Endothelial cell of umbilical vein (primary cell): ENCODE data around the gene DMBX1. TPM values are rescaled to one million over a fixed set of nuclear protein-coding genes. Genes with fewer than 3 reads are reported as not detected.

Experiments used
- BruUV-seq: library from RNA; stranded (reverse); fragments of 400-500 nt; replicated peaks from 2 replicates; lab custom pipeline; 2021; lab: Mats Ljungman, UMichigan
- CTCF ChIA-PET: fragments of 300-600, 350-600 bp; sonication (Branson Sonifier 250); formaldehyde crosslinking; loops from one replicate; lab custom pipeline; 2021; ENCODE audit warnings: antibody characterized with exemption, inconsistent platforms; lab: Charles Lee
- POLR2A ChIA-PET: fragments of 300-600, 350-600 bp; sonication (Branson Sonifier 250); formaldehyde crosslinking; loops from one replicate; lab custom pipeline; 2021; ENCODE audit warnings: antibody characterized with exemption, inconsistent platforms; lab: Charles Lee
- DNase-seq: peaks from one replicate; pipeline ENCODE4 v3.0.0-alpha.2; 2011; ENCODE audit warnings: low read depth, low spot score
- FAIRE-seq: peaks from 2 replicates; lab custom pipeline; 2011; peaks lifted over from hg19 to GRCh38; lab: Jason Lieb, UNC
- H2AFZ ChIP-seq: 2 replicates; pipeline ENCODE4 v1.6.0; 2012; ENCODE audit warnings: low read depth, low read length, control low read depth, inconsistent platforms
- H3K27ac ChIP-seq: 2 replicates; pipeline ENCODE4 v1.5.1; 2011; ENCODE audit warnings: low read depth, mild to moderate bottlenecking, control low read depth, low read length, moderate library complexity; ENCODE audit not compliant: insufficient read depth
- H3K27me3 ChIP-seq, 2 experiments: 2 replicates each; pipeline versions ENCODE4 v1.6.0 to v1.6.1; 2011; ENCODE audit warnings: low read length in 2 of 2, mixed read lengths in 1 of 2; ENCODE audit not compliant: control insufficient read depth in 2 of 2, insufficient read depth in 2 of 2
- H3K36me3 ChIP-seq, 2 experiments: 2 replicates in 1 of 2; 3 replicates in 1 of 2; pipeline ENCODE4 v1.5.1; 2011; ENCODE audit warnings: low read length in 2 of 2, mild to moderate bottlenecking in 1 of 2, moderate library complexity in 1 of 2; ENCODE audit not compliant: control insufficient read depth in 2 of 2, insufficient read depth in 2 of 2; ENCODE audit errors: extremely low read depth in 1 of 2
- H3K4me1 ChIP-seq: 3 replicates; pipeline ENCODE4 v1.5.1; 2011; ENCODE audit warnings: mild to moderate bottlenecking, low read length; ENCODE audit not compliant: control insufficient read depth, insufficient read depth; ENCODE audit errors: extremely low read depth
- H3K4me2 ChIP-seq: 2 replicates; pipeline ENCODE4 v1.6.1; 2011; ENCODE audit warnings: low read length, control low read depth, mixed read lengths; ENCODE audit not compliant: insufficient read depth
- H3K4me3 ChIP-seq, 3 experiments: fragments of 200-600 bp in 1 of 3; sonication (generic), shearing (Covaris generic) in 1 of 3; replicated peaks in 1 of 3; 2 replicates each; pipeline ENCODE4 v1.5.1; 2011 to 2016; ENCODE audit warnings: control low read depth in 3 of 3, low read length in 3 of 3, mild to moderate bottlenecking in 2 of 3, inconsistent platforms in 1 of 3, low read depth in 1 of 3, moderate library complexity in 1 of 3; ENCODE audit not compliant: insufficient read depth in 1 of 3
- H3K79me2 ChIP-seq: 2 replicates; pipeline ENCODE4 v1.6.0; 2012; ENCODE audit warnings: low read length, inconsistent platforms; ENCODE audit not compliant: control insufficient read depth, insufficient read depth
- H3K9ac ChIP-seq: replicated peaks from 2 replicates; pipeline ENCODE3; 2011; ENCODE audit warnings: low read length, control low read depth; ENCODE audit not compliant: insufficient read depth; ENCODE audit errors: extremely low read depth
- H3K9me1 ChIP-seq: replicated peaks from 3 replicates; pipeline ENCODE4 v1.6.0; 2011; ENCODE audit warnings: mild to moderate bottlenecking, low read length; ENCODE audit not compliant: control insufficient read depth, insufficient read depth; ENCODE audit errors: extremely low read depth
- H3K9me3 ChIP-seq: replicated peaks from 2 replicates; pipeline ENCODE4 v1.5.1; 2012; ENCODE audit warnings: low read length, inconsistent platforms; ENCODE audit not compliant: control insufficient read depth, insufficient read depth
- H4K20me1 ChIP-seq: replicated peaks from 2 replicates; pipeline ENCODE3; 2011; ENCODE audit warnings: mild to moderate bottlenecking, low read length; ENCODE audit not compliant: control insufficient read depth, insufficient read depth; ENCODE audit errors: extremely low read depth
- EZH2 ChIP-seq: IDR thresholded peaks from 2 replicates; pipeline ENCODE4 v1.6.1; 2012; ENCODE audit warnings: borderline replicate concordance, low read depth, mild to moderate bottlenecking, moderate library complexity, low read length, inconsistent platforms; ENCODE audit not compliant: severe bottlenecking
- FOS ChIP-seq: IDR thresholded peaks from 2 replicates; pipeline ENCODE4 v1.6.1; 2011; ENCODE audit warnings: mild to moderate bottlenecking, low read length, moderate library complexity, borderline replicate concordance; ENCODE audit not compliant: insufficient read depth
- GATA2 ChIP-seq: IDR thresholded peaks from 2 replicates; pipeline ENCODE4 v1.7.0; 2011; ENCODE audit warnings: low read depth, mild to moderate bottlenecking, moderate library complexity, mixed read lengths, low read length; ENCODE audit not compliant: insufficient read length, insufficient read depth
- JUN ChIP-seq: IDR thresholded peaks from 2 replicates; pipeline ENCODE4 v1.6.1; 2011; ENCODE audit warnings: borderline replicate concordance, low read depth; ENCODE audit not compliant: insufficient read length, insufficient read depth
- MYC ChIP-seq: IDR thresholded peaks from one replicate; pipeline ENCODE4 v1.6.1; 2011; ENCODE audit warnings: mild to moderate bottlenecking, low read depth, low read length
- POLR2A ChIP-seq: IDR thresholded peaks from 2 replicates; pipeline ENCODE4 v1.6.1; 2012; ENCODE audit warnings: low read depth, mild to moderate bottlenecking, control low read depth, low read length
- POLR2AphosphoS5 ChIP-seq: IDR thresholded peaks from 2 replicates; pipeline ENCODE4 v1.6.1; 2012; ENCODE audit warnings: low read depth, mild to moderate bottlenecking, control low read depth, low read length, moderate library complexity; ENCODE audit not compliant: insufficient read depth
- dilution Hi-C: fragments of 300-500 bp; cut with MboI; formaldehyde crosslinking; loops from one replicate; pipeline ENCODE4 v1.15.0; 2019; ENCODE audit warnings: low sequenced_read_pairs; ENCODE audit not compliant: extremely low pct_ligation_motif_present
- intact Hi-C: fragments of 100-400 bp; cut with micrococcal nuclease; formaldehyde crosslinking; loops from one replicate; pipeline ENCODE4 v1.10.0; 2022
- polyA plus RNA-seq, 4 experiments: library from polyadenylated mRNA; depleted of rRNA in 3 of 4; stranded (reverse) in 3 of 4; unstranded in 1 of 4; fragments of >200 nt; gene quantifications; 2 replicates each; pipeline versions ENCODE4 v1.2.1 to v1.2.3, GENCODE V29; 2011 to 2012; ENCODE audit warnings: missing spikeins in 1 of 4
- total RNA-seq: library from RNA; stranded (reverse); gene quantifications from 2 replicates; pipeline ENCODE4 v1.2.3, GENCODE V29; 2021
- TF ChIP-seq, protein P1 (sequence below), 2 donors: IDR thresholded peaks; 1 replicate in 1 of 2; 2 replicates in 1 of 2; pipeline ENCODE4 v1.5.1; 2011; ENCODE audit warnings: low read length in 2 of 2, mild to moderate bottlenecking in 2 of 2, moderate library complexity in 2 of 2, control low read depth in 1 of 2, inconsistent platforms in 1 of 2, low read depth in 1 of 2; ENCODE audit not compliant: insufficient read depth in 1 of 2; ENCODE audit errors: extremely low read depth in 1 of 2
- TF ChIP-seq, protein P2 (sequence below): IDR thresholded peaks from 2 replicates; pipeline ENCODE4 v1.6.1; 2011; ENCODE audit not compliant: insufficient read depth, insufficient read length

DMBX1 gene
- total and polyA plus RNA-seq, 2 donors (not counting 3 experiments of a cell fraction or from before 2014, with no cell fraction given) = not detected

DNA sequence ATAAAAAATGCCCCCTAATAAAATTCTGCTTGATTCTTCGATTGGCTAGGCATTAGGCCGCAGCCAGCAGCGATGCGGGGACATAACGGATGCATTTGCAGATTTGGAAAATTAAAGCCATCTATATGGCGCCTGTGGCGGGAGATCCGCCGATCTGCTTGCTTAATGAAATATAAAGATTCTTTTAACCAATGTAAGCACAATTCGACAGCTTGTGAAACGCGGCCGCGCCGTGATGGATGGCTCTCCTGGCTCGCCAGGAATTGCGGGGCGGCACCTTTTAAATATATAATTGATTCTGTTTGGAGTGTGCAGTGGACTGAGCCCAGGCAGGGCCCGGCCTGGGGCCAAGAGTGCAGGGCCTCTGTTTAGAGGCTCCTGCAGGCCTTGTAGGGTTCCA lies 8.0 kb downstream of the DMBX1 start:
- no peaks in the 10 kb centered on the region for H3K9me3 ChIP-seq
- POLR2A ChIA-PET = no interaction called here
- no peaks in the 10 kb centered on the region for H3K79me2 ChIP-seq
- H3K4me2 ChIP-seq = no peak overlapping the region
- H4K20me1 ChIP-seq = no peaks in the 10 kb centered on the region
- H3K27me3 ChIP-seq = peaks cover 31 to 53% of the 10 kb centered on the region in 2 experiments
- no peak overlapping the region for H3K9ac ChIP-seq
- CTCF ChIA-PET = interaction anchor here (0.9 kb wide), 1 partner anchor 10 kb away, joined by 3 read pairs; no protein-coding TSS in a partner anchor
- intact Hi-C loops = no loop called here
- H2AFZ ChIP-seq = no peak overlapping the region
- DNase-seq (no peak), FAIRE-seq (no peak)
- H3K36me3 ChIP-seq = no peaks in the 10 kb centered on the region
- BruUV-seq = no TSS peak
- no peak overlapping the region for H3K27ac ChIP-seq
- H3K9me1 ChIP-seq = no peaks in the 10 kb centered on the region
- no peak overlapping the region for H3K4me3 ChIP-seq
- dilution Hi-C loops = loop anchor here (10.0 kb wide), 1 partner anchor 63 kb away; no protein-coding TSS in a partner anchor
- no peak for TF ChIP-seq FOS
- TF ChIP-seq MYC = no peak
- no peak for TF ChIP-seq POLR2A
- TF ChIP-seq, protein P1, sequence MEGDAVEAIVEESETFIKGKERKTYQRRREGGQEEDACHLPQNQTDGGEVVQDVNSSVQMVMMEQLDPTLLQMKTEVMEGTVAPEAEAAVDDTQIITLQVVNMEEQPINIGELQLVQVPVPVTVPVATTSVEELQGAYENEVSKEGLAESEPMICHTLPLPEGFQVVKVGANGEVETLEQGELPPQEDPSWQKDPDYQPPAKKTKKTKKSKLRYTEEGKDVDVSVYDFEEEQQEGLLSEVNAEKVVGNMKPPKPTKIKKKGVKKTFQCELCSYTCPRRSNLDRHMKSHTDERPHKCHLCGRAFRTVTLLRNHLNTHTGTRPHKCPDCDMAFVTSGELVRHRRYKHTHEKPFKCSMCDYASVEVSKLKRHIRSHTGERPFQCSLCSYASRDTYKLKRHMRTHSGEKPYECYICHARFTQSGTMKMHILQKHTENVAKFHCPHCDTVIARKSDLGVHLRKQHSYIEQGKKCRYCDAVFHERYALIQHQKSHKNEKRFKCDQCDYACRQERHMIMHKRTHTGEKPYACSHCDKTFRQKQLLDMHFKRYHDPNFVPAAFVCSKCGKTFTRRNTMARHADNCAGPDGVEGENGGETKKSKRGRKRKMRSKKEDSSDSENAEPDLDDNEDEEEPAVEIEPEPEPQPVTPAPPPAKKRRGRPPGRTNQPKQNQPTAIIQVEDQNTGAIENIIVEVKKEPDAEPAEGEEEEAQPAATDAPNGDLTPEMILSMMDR (IDR thresholded peaks at IDR 0.05; ENCODE audit: extremely low read depth in 1 of 2, insufficient read depth in 1 of 2, low read depth in 1 of 2, low read length in 2 of 2) = no peak
- no peaks in the 10 kb centered on the region for H3K4me1 ChIP-seq

DNA sequence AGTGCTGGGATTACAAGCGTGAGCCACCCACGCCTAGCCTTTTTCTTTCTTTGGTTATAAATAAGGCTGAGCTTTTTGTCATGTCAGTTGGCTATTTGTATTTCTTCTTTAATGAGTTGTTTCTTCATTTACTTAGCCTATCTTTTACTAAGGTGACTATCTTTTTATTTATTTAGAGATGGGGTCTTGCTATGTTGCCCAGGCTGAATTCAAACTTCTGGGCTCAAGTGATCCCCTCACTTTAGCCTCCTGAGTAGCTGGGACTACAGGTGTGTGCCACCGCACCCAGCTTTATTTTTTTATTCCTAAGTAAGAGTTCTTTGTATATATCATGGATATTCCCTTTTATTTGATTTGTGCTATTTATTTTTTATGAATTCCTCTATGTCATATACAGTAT lies 11.9 kb downstream of the DMBX1 start:
- TF ChIP-seq FOS (no peak), GATA2 (no peak), EZH2 (no peak), POLR2A (no peak), POLR2AphosphoS5 (no peak), MYC (no peak), JUN (no peak)
- TF ChIP-seq, protein P2, sequence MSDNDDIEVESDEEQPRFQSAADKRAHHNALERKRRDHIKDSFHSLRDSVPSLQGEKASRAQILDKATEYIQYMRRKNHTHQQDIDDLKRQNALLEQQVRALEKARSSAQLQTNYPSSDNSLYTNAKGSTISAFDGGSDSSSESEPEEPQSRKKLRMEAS = no peak
- TF ChIP-seq, protein P1 (IDR thresholded peaks at IDR 0.05; ENCODE audit: extremely low read depth in 1 of 2, insufficient read depth in 1 of 2, low read depth in 1 of 2, low read length in 2 of 2) = no peak
- dilution Hi-C loops (no loop called here), intact Hi-C loops (no loop called here)
- Histone ChIP-seq H3K27ac (no peak overlapping the region), H3K36me3 (no peaks in the 10 kb centered on the region), H3K4me2 (no peak overlapping the region), H4K20me1 (no peaks in the 10 kb centered on the region), H2AFZ (no peak overlapping the region), H3K4me3 (no peak overlapping the region), H3K9me1 (no peaks in the 10 kb centered on the region), H3K9ac (no peak overlapping the region), H3K4me1 (no peaks in the 10 kb centered on the region), H3K9me3 (no peaks in the 10 kb centered on the region), H3K79me2 (no peaks in the 10 kb centered on the region), H3K27me3 (peaks cover 6 to 22% of the 10 kb centered on the region in 2 experiments)
- ChIA-PET CTCF (interaction anchor here (0.8 to 1.5 kb wide), 2 partner anchors 23 to 55 kb away, joined by 4 read pairs; no protein-coding TSS in a partner anchor), POLR2A (no interaction called here)
- FAIRE-seq = no peak
- no TSS peak for BruUV-seq
- DNase-seq = no peak
